Memory B cell (primary cell): ENCODE results near the gene FAM120AOS.
"Not testable (repeated sequence)": the region's sequence is repeated elsewhere in the genome, so short reads cannot be mapped to it uniquely, and the experiment has no call there.

ENCODE experiments used
- ATAC-seq: fragments of 150-1000 bp; cut with Tn5 transposase; 2 replicates; pipeline ENCODE4 v1.10.0; 2021; ENCODE audit warnings: low read depth, mild to moderate bottlenecking, moderate library complexity
- DNase-seq, 2 donors: peaks; one replicate each; pipeline ENCODE4 v3.0.0; 2022; ENCODE audit warnings: low spot score in 2 of 2
- H3K27ac Mint-ChIP-seq: one replicate; pipeline ENCODE4 v1.8.0; 2022; ENCODE audit warnings: mild to moderate bottlenecking, moderate library complexity, mixed read lengths
- H3K27me3 Mint-ChIP-seq: one replicate; pipeline ENCODE4 v1.8.0; 2022; ENCODE audit warnings: mixed read lengths
- H3K36me3 Mint-ChIP-seq: one replicate; pipeline ENCODE4 v1.8.0; 2022; ENCODE audit warnings: mild to moderate bottlenecking, mixed read lengths
- H3K4me1 Mint-ChIP-seq: one replicate; pipeline ENCODE4 v1.8.0; 2022; ENCODE audit warnings: mixed read lengths
- H3K4me3 Mint-ChIP-seq: one replicate; pipeline ENCODE4 v1.8.0; 2022; ENCODE audit warnings: mild to moderate bottlenecking, moderate library complexity, mixed read lengths
- H3K9me3 Mint-ChIP-seq: one replicate; pipeline ENCODE4 v1.8.0; 2022; ENCODE audit warnings: mixed read lengths

FAM120AOS gene

GRCh38 chr9:93440896-93441580, 12.3 kb downstream of the FAM120AOS start:
- peaks cover 9% of the 10 kb centered on the region for H3K36me3 Mint-ChIP-seq
- DNase-seq, result no peak
- H3K27ac Mint-ChIP-seq, result no peak overlapping the region
- no peaks in the 10 kb centered on the region for H3K27me3 Mint-ChIP-seq
- no peaks in the 10 kb centered on the region for H3K4me1 Mint-ChIP-seq
- no peak for ATAC-seq
- no peak overlapping the region for H3K4me3 Mint-ChIP-seq
- no peaks in the 10 kb centered on the region for H3K9me3 Mint-ChIP-seq

GRCh38 chr9:93439301-93439700, 14.1 kb downstream of the FAM120AOS start:
- not testable (repeated sequence) for H3K27ac Mint-ChIP-seq, H3K9me3 Mint-ChIP-seq, H3K4me3 Mint-ChIP-seq, DNase-seq, ATAC-seq, H3K4me1 Mint-ChIP-seq, H3K27me3 Mint-ChIP-seq
- H3K36me3 Mint-ChIP-seq, result peaks cover 12% of the 10 kb centered on the region

- Mint-ChIP-seq H3K36me3 (peaks cover 10% of the 10 kb centered on the region), H3K4me3 (no peak overlapping the region), H3K4me1 (peaks cover 2% of the 10 kb centered on the region), H3K27ac (no peak overlapping the region), H3K27me3 (peaks cover 1% of the 10 kb centered on the region), H3K9me3 (no peaks in the 10 kb centered on the region)
- DNase-seq (no peak), ATAC-seq (no peak)
Observed at GRCh38 chr9:93437996-93438395, 15.4 kb downstream of the FAM120AOS start.

DNA sequence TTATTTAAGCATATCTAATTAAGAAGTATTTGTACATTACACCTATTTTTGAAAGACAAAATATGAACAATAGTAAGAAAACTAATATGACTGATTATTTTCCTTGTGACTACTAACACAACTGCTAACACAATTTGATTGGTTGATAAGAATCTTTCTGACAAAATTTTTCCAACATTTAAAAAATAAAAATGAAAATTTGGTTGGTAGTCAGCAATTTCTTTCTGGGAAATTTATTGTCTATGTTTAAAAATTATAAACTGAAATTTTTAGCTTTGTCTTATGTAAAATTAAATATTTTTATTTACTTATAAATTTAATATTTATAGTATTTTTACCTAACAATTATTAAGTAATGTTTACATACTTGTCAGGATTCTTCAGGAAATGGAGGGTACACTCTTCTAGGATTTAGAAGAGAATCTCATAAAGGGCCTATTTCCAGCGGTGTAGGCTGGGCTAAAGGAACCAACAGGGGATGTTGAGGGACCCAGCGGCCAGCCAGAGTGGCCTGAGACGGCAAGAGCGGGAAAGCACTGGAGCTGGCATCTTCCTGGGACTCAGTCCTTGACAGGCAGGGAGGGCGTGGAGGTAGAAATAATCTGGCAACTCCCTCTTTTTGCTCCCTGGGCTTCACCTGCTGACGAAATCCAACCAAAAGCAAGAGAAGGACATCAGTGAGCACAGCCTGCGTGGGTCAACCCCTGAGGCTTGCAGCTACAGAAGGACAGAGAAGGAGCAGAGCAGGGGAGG, 16.6 kb downstream of the FAM120AOS start:
- H3K27ac Mint-ChIP-seq, result no peak overlapping the region
- no peaks in the 10 kb centered on the region for H3K9me3 Mint-ChIP-seq
- peaks cover 3% of the 10 kb centered on the region for H3K4me1 Mint-ChIP-seq
- no peak for DNase-seq
- no peak overlapping the region for H3K4me3 Mint-ChIP-seq
- ATAC-seq, result no peak
- H3K27me3 Mint-ChIP-seq, result peaks cover 1% of the 10 kb centered on the region
- H3K36me3 Mint-ChIP-seq, result peaks cover 10% of the 10 kb centered on the region

GRCh38 chr9:93436218-93436617, 17.2 kb downstream of the FAM120AOS start:
- ATAC-seq, result no peak
- DNase-seq, result no peak
- peaks cover 10% of the 10 kb centered on the region for H3K36me3 Mint-ChIP-seq
- peaks cover 3% of the 10 kb centered on the region for H3K4me1 Mint-ChIP-seq
- no peaks in the 10 kb centered on the region for H3K9me3 Mint-ChIP-seq
- H3K27ac Mint-ChIP-seq, result no peak overlapping the region
- peaks cover 1% of the 10 kb centered on the region for H3K27me3 Mint-ChIP-seq
- no peak overlapping the region for H3K4me3 Mint-ChIP-seq

- Mint-ChIP-seq H3K4me3 (no peak overlapping the region), H3K27me3 (peaks cover 1% of the 10 kb centered on the region), H3K9me3 (no peaks in the 10 kb centered on the region), H3K27ac (no peak overlapping the region), H3K36me3 (peaks cover 10% of the 10 kb centered on the region), H3K4me1 (peaks cover 3% of the 10 kb centered on the region)
- DNase-seq, result no peak
- no peak for ATAC-seq
Observed at GRCh38 chr9:93435386-93435785, 18.0 kb downstream of the FAM120AOS start.

DNA sequence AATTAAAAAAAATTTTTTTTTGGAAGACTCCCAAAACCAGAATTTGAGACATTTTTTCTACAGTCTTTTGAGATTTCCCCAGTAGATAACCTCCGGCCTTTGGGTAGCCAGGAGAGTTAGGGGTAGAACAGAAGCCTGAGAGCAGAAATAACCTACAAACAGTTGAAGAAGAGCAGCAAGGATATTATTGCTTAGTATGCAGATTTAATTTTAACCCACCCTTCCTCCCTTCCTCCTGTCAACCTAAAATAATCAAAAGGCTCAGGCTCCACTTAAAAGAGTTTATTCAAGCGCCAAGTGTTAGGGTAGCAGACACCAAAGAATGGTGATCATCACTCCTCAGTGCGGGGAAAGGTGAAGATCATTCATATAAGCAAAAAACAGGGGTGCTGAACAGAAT, 19.3 kb downstream of the FAM120AOS start:
- Mint-ChIP-seq H3K36me3 (peaks cover 10% of the 10 kb centered on the region), H3K4me1 (peaks cover 3% of the 10 kb centered on the region), H3K9me3 (no peaks in the 10 kb centered on the region), H3K27me3 (peaks cover 1% of the 10 kb centered on the region), H3K4me3 (no peak overlapping the region), H3K27ac (no peak overlapping the region)
- ATAC-seq, result no peak
- DNase-seq, result no peak

- no peak for DNase-seq
- no peak for ATAC-seq
- Mint-ChIP-seq H3K4me1 (peaks cover 3% of the 10 kb centered on the region), H3K4me3 (no peak overlapping the region), H3K27ac (no peak overlapping the region), H3K27me3 (peaks cover 1% of the 10 kb centered on the region), H3K36me3 (peaks cover 9% of the 10 kb centered on the region), H3K9me3 (no peaks in the 10 kb centered on the region)
Observed at GRCh38 chr9:93432964-93433363, 20.4 kb downstream of the FAM120AOS start.

GRCh38 chr9:93431539-93432105, 21.8 kb downstream of the FAM120AOS start:
- Mint-ChIP-seq H3K27ac (no peak overlapping the region), H3K27me3 (peaks cover 6% of the 10 kb centered on the region), H3K9me3 (no peaks in the 10 kb centered on the region), H3K4me3 (no peak overlapping the region), H3K4me1 (peaks cover 3% of the 10 kb centered on the region), H3K36me3 (peaks cover 9% of the 10 kb centered on the region)
- no peak for ATAC-seq
- no peak for DNase-seq

GRCh38 chr9:93427655-93428379, 25.6 kb downstream of the FAM120AOS start:
- H3K9me3 Mint-ChIP-seq, result peaks cover 5% of the 10 kb centered on the region
- no peak for ATAC-seq
- no peak overlapping the region for H3K27ac Mint-ChIP-seq
- no peaks in the 10 kb centered on the region for H3K4me1 Mint-ChIP-seq
- peaks cover 11% of the 10 kb centered on the region for H3K27me3 Mint-ChIP-seq
- DNase-seq, result no peak
- no peak overlapping the region for H3K4me3 Mint-ChIP-seq
- H3K36me3 Mint-ChIP-seq, result peaks cover 5% of the 10 kb centered on the region

- ATAC-seq (no peak), DNase-seq (no peak)
- Mint-ChIP-seq H3K4me1 (no peaks in the 10 kb centered on the region), H3K27me3 (peaks cover 11% of the 10 kb centered on the region), H3K9me3 (peaks cover 12% of the 10 kb centered on the region), H3K27ac (no peak overlapping the region), H3K4me3 (no peak overlapping the region), H3K36me3 (peaks cover 9% of the 10 kb centered on the region)
Observed at GRCh38 chr9:93422977-93423616, 30.3 kb downstream of the FAM120AOS start.

DNA sequence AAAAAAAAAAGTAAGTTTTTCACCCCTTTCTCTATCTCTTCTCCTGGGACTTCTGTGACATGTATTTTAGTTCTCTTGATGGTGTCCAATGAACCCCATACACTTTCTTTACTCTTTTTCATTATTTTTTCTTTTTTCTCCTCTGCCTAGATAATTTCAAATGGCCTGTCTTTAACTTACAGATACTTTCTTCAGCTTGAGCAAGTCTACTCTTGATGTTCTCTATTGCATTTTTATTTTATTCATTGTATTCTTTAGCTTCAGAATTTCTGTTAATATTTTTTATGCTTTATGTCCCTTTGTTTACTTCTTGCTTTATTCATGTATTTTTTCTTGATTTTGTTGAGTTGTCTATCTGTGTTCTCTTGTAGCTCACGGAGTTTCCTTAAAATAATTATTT, 34.4 kb downstream of the FAM120AOS start:
- H3K4me3 Mint-ChIP-seq, result no peak overlapping the region
- ATAC-seq, result no peak
- no peaks in the 10 kb centered on the region for H3K4me1 Mint-ChIP-seq
- no peak overlapping the region for H3K27ac Mint-ChIP-seq
- peaks cover 12% of the 10 kb centered on the region for H3K27me3 Mint-ChIP-seq
- H3K9me3 Mint-ChIP-seq, result peaks cover 14% of the 10 kb centered on the region
- no peak for DNase-seq
- H3K36me3 Mint-ChIP-seq, result peaks cover 10% of the 10 kb centered on the region

DNA sequence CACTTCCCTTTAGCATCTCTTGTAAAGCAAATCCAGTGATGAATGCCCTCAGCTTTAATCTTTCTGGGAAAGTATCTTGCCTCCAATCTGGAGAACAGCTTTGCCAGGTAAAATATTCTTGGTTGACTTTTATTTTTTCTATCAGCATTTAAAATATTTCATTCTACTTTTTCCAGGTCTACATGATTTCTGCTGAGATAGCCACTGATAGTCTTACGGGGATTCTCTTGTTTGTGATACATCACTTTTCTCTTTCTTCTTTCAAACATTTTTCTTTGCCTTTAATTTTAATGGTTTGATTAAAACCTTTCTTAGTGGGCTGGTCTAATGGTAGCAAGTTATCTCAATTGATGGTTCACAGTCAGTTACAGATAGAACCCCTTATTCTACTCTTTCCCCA, 35.8 kb downstream of the FAM120AOS start:
- Mint-ChIP-seq H3K4me1 (no peaks in the 10 kb centered on the region), H3K36me3 (peaks cover 10% of the 10 kb centered on the region), H3K27me3 (peaks cover 10% of the 10 kb centered on the region), H3K27ac (no peak overlapping the region), H3K9me3 (peaks cover 14% of the 10 kb centered on the region), H3K4me3 (no peak overlapping the region)
- ATAC-seq (no peak), DNase-seq (no peak)
